Keratinocyte (primary cell): ENCODE data around the gene LSM3. TPM values are rescaled to one million over a fixed set of nuclear protein-coding genes. Genes with fewer than 3 reads are reported as not detected.
A peak's percentile ranks its signal among the peaks of the same experiment; 100 is the strongest.

Source experiments
- DNase-seq: peaks from one replicate; pipeline ENCODE4 v3.0.0-alpha.2; 2011; ENCODE audit warnings: low read depth, missing footprints, low spot score
- FAIRE-seq: peaks from 2 replicates; lab custom pipeline; 2011; peaks lifted over from hg19 to GRCh38; lab: Jason Lieb, UNC
- H2AFZ ChIP-seq: 2 replicates; pipeline ENCODE4 v1.6.0; 2012; ENCODE audit warnings: low read length, control low read depth, inconsistent platforms; ENCODE audit not compliant: control insufficient read depth
- H3K27ac ChIP-seq: 2 replicates; pipeline ENCODE4 v1.5.1; 2011; ENCODE audit warnings: low read length; ENCODE audit not compliant: control insufficient read depth, insufficient read depth
- H3K27me3 ChIP-seq: 3 replicates; pipeline ENCODE4 v1.6.0; 2011; ENCODE audit warnings: low read length; ENCODE audit not compliant: control insufficient read depth, insufficient read depth; ENCODE audit errors: extremely low read depth
- H3K36me3 ChIP-seq, 2 experiments: 2 replicates in 1 of 2; 3 replicates in 1 of 2; pipeline ENCODE4 v1.5.1; 2011; ENCODE audit warnings: low read length in 2 of 2, mild to moderate bottlenecking in 1 of 2; ENCODE audit not compliant: control insufficient read depth in 2 of 2, insufficient read depth in 2 of 2; ENCODE audit errors: extremely low read depth in 1 of 2
- H3K4me1 ChIP-seq: 3 replicates; pipeline ENCODE4 v1.5.1; 2011; ENCODE audit warnings: low read length; ENCODE audit not compliant: control insufficient read depth, insufficient read depth; ENCODE audit errors: extremely low read depth
- H3K4me2 ChIP-seq: 3 replicates; pipeline ENCODE4 v1.6.0; 2011; ENCODE audit warnings: low read depth, low read length; ENCODE audit not compliant: control insufficient read depth, insufficient read depth; ENCODE audit errors: extremely low read depth
- H3K4me3 ChIP-seq, 3 experiments: fragments of 200-600 bp in 1 of 3; sonication (generic) in 1 of 3; 2 replicates in 2 of 3; 3 replicates in 1 of 3; pipeline ENCODE4 v1.5.1; 2011 to 2016; ENCODE audit warnings: low read length in 3 of 3, mild to moderate bottlenecking in 3 of 3, control low read depth in 2 of 3, inconsistent platforms in 1 of 3, low read depth in 1 of 3, mixed read lengths in 1 of 3, mixed run types in 1 of 3, moderate library complexity in 1 of 3; ENCODE audit not compliant: control insufficient read depth in 2 of 3, insufficient read depth in 2 of 3; ENCODE audit errors: extremely low read depth in 1 of 3
- H3K79me2 ChIP-seq: 2 replicates; pipeline ENCODE4 v1.6.0; 2012; ENCODE audit warnings: low read length; ENCODE audit not compliant: control insufficient read depth, insufficient read depth
- H3K9ac ChIP-seq: 3 replicates; pipeline ENCODE4 v1.6.0; 2011; ENCODE audit warnings: low read length; ENCODE audit not compliant: control insufficient read depth, insufficient read depth; ENCODE audit errors: extremely low read depth
- H3K9me1 ChIP-seq: 3 replicates; pipeline ENCODE4 v1.6.0; 2011; ENCODE audit warnings: low read length; ENCODE audit not compliant: control insufficient read depth, insufficient read depth; ENCODE audit errors: extremely low read depth
- H3K9me3 ChIP-seq: 2 replicates; pipeline ENCODE4 v1.5.1; 2012; ENCODE audit warnings: low read depth, low read length; ENCODE audit not compliant: control insufficient read depth
- H4K20me1 ChIP-seq: 3 replicates; pipeline ENCODE4 v1.6.0; 2011; ENCODE audit warnings: low read length; ENCODE audit not compliant: control insufficient read depth, insufficient read depth; ENCODE audit errors: extremely low read depth
- EZH2 ChIP-seq: IDR thresholded peaks from one replicate; pipeline ENCODE4 v1.6.1; 2012; ENCODE audit warnings: inconsistent platforms, mild to moderate bottlenecking, low read length, moderate library complexity
- dilution Hi-C: fragments of 300-500 bp; cut with MboI; formaldehyde crosslinking; loops from one replicate; pipeline ENCODE4 v1.7.0; 2020; ENCODE audit warnings: low sequenced_read_pairs; ENCODE audit not compliant: extremely low pct_ligation_motif_present
- polyA plus RNA-seq, 5 experiments: library from polyadenylated mRNA; depleted of rRNA in 3 of 5; stranded (reverse) in 3 of 5; stranded (forward) in 1 of 5; unstranded in 1 of 5; fragments of >200 nt; gene quantifications; 1 replicate in 1 of 5; 2 replicates in 3 of 5; 3 replicates in 1 of 5; pipeline versions ENCODE4 v1.2.1 to v1.2.3, GENCODE V29; 2011 to 2012; ENCODE audit warnings: missing spikeins in 2 of 5, low read depth in 1 of 5, low replicate concordance in 1 of 5
- TF ChIP-seq, protein P1 (sequence below), 3 experiments: IDR thresholded peaks in 1 of 3; conservative IDR thresholded peaks in 1 of 3; optimal IDR thresholded peaks in 1 of 3; 2 replicates in 2 of 3; 3 replicates in 1 of 3; pipeline versions ENCODE3 to v1.5.1; 2011; ENCODE audit warnings: low read length in 3 of 3, mild to moderate bottlenecking in 3 of 3, moderate library complexity in 2 of 3, control low read depth in 1 of 3, inconsistent platforms in 1 of 3; ENCODE audit not compliant: insufficient read depth in 2 of 3; ENCODE audit errors: extremely low read depth in 1 of 3

Gene LSM3
- polyA plus RNA-seq, 1 donor (not counting 4 experiments of a cell fraction or from before 2014, with no cell fraction given) = 26.1 TPM

DNA sequence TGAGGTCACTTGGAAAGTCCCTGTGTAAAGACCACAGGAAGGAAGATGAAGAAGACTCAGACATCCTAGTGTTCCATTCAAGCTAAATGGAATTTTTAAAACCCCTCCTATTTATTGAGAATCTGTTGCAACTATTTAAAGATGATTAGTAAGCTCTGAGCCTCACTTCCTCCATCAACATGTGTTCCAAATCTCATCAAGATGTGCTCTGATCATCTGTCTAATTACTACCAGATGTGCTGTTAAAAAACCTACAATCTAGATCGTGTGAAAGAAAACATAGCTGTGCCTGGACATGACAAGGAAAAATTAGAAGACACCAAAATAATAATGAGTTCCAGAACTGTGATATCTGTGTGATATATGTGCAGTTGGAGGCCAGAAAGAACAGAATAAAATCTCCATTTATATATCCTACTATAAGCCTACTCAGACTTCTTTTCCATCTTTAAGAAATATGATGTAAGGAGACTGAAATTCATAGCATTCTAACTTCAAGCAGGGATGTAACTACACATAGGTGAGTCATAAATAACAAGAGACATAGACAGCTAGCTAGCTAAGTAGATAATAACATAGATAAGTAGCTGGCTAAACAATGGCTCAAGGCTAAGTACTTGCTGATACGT lies 8.0 kb upstream of the LSM3 start:
- TF ChIP-seq, protein P1, sequence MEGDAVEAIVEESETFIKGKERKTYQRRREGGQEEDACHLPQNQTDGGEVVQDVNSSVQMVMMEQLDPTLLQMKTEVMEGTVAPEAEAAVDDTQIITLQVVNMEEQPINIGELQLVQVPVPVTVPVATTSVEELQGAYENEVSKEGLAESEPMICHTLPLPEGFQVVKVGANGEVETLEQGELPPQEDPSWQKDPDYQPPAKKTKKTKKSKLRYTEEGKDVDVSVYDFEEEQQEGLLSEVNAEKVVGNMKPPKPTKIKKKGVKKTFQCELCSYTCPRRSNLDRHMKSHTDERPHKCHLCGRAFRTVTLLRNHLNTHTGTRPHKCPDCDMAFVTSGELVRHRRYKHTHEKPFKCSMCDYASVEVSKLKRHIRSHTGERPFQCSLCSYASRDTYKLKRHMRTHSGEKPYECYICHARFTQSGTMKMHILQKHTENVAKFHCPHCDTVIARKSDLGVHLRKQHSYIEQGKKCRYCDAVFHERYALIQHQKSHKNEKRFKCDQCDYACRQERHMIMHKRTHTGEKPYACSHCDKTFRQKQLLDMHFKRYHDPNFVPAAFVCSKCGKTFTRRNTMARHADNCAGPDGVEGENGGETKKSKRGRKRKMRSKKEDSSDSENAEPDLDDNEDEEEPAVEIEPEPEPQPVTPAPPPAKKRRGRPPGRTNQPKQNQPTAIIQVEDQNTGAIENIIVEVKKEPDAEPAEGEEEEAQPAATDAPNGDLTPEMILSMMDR (optimal IDR thresholded peaks at IDR 0.05 in 1 of 3, IDR thresholded peaks at IDR 0.05 in 1 of 3, conservative IDR thresholded peaks at IDR 0.05 in 1 of 3; ENCODE audit: extremely low read depth in 1 of 3, insufficient read depth in 2 of 3, low read length in 3 of 3) = no peak
- no peak for TF ChIP-seq EZH2
- H3K36me3 ChIP-seq = peaks cover 19 to 52% of the 10 kb centered on the region in 2 experiments
- H3K9ac ChIP-seq = peak overlapping the region; percentile 62

DNA sequence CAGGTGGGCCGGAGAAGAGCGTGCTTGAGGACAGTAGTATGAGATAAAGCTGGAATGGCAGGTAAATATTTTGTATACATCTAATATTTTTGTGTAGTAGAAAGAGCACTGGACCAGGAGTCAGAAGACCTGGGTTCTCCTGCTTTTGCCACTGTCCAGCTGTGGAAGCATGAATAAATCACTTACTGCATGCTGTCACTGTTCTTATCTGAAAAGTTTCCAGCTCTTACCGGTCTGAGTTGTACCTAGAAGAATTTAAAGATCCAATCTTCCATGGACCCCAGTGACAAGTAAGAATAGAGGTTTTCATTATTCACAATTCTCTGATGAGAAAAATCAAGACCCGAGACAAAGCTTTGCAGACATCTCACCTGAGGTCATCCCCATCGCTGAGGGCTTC lies 6.1 kb upstream of the LSM3 start:
- no peak overlapping the region for H3K9ac ChIP-seq
- no peak overlapping the region for H3K4me2 ChIP-seq
- peaks cover 4% of the 10 kb centered on the region for H3K9me1 ChIP-seq
- dilution Hi-C loops = no loop called here
- peaks cover 13 to 40% of the 10 kb centered on the region in 2 experiments for H3K36me3 ChIP-seq
- H3K4me1 ChIP-seq = peaks cover 75% of the 10 kb centered on the region
- H4K20me1 ChIP-seq = no peaks in the 10 kb centered on the region
- H3K4me3 ChIP-seq = no peak overlapping the region
- TF ChIP-seq, protein P1 (optimal IDR thresholded peaks at IDR 0.05 in 1 of 3, IDR thresholded peaks at IDR 0.05 in 1 of 3, conservative IDR thresholded peaks at IDR 0.05 in 1 of 3; ENCODE audit: extremely low read depth in 1 of 3, insufficient read depth in 2 of 3, low read length in 3 of 3) = no peak
- TF ChIP-seq EZH2 = no peak
- no peaks in the 10 kb centered on the region for H3K27me3 ChIP-seq
- no peaks in the 10 kb centered on the region for H3K9me3 ChIP-seq
- no peak overlapping the region for H2AFZ ChIP-seq
- H3K79me2 ChIP-seq = peaks cover 49% of the 10 kb centered on the region
- DNase-seq = no peak
- H3K27ac ChIP-seq = peak overlapping the region; percentile 94
- no peak for FAIRE-seq

More for the DNA sequence above, 8.0 kb upstream of the LSM3 start:
- no peaks in the 10 kb centered on the region for H4K20me1 ChIP-seq
- peaks cover 33% of the 10 kb centered on the region for H3K79me2 ChIP-seq
- no peak overlapping the region for H3K4me3 ChIP-seq
- peaks cover 4% of the 10 kb centered on the region for H3K9me1 ChIP-seq
- no peak overlapping the region for H2AFZ ChIP-seq
- H3K27me3 ChIP-seq = no peaks in the 10 kb centered on the region
- peaks cover 67% of the 10 kb centered on the region for H3K4me1 ChIP-seq
- DNase-seq (peak; percentile 63), FAIRE-seq (peak; percentile 55)
- H3K9me3 ChIP-seq = no peaks in the 10 kb centered on the region
- peak overlapping the region; percentile 94 for H3K27ac ChIP-seq
- dilution Hi-C loops = no loop called here
- peak overlapping the region; percentile 65 for H3K4me2 ChIP-seq
